K562 (cell line): Measurements from ENCODE around the gene HOGA1. TPM values are rescaled to one million over a fixed set of nuclear protein-coding genes. Genes with fewer than 3 reads are reported as not detected.

Experiments
- ATAC-seq: fragments of 200-7000 bp; cut with Tn5 transposase; 3 replicates; pipeline ENCODE4 v1.9.1; 2020; ENCODE audit warnings: moderate library complexity
- BruUV-seq: library from RNA; stranded (reverse); fragments of 400-500 nt; replicated peaks from 2 replicates; lab custom pipeline; 2021; lab: Mats Ljungman, UMichigan
- CTCF ChIA-PET: fragments of 300-600 bp; formaldehyde crosslinking; extraction: SDS; loops from one replicate; lab custom pipeline; 2021; ENCODE audit warnings: low intra/inter-chr PET ratio; lab: Yijun Ruan, JAX
- POLR2A ChIA-PET: fragments of 300-600, 350-650 bp; sonication (Branson Sonifier 250); formaldehyde crosslinking; extraction: SDS; loops from one replicate; lab custom pipeline; 2021; ENCODE audit warnings: antibody characterized with exemption, inconsistent platforms; lab: Yijun Ruan, JAX
- DNase-seq, 4 experiments: peaks; one replicate each; pipeline versions ENCODE4 v3.0.0 to v3.0.0-alpha.2; 2011 to 2018; ENCODE audit warnings: low spot score in 3 of 4, mixed read lengths in 3 of 4; ENCODE audit errors: extremely low read depth in 1 of 4
- FAIRE-seq: peaks from 2 replicates; lab custom pipeline; 2011; peaks lifted over from hg19 to GRCh38; lab: Jason Lieb, UNC
- H2AFZ ChIP-seq: 2 replicates; pipeline ENCODE4 v1.6.0; 2011; ENCODE audit warnings: low read depth, low read length, control low read depth, inconsistent platforms
- H3K27ac ChIP-seq: fragments of 200-600 bp; 3 replicates; pipeline ENCODE4 v1.8.0; 2011; ENCODE audit warnings: low read depth, mild to moderate bottlenecking, control low read depth, inconsistent platforms, low read length, moderate library complexity, mixed read lengths; ENCODE audit errors: extremely low read depth
- H3K27me3 ChIP-seq, 2 experiments: fragments of 300-600 bp in 1 of 2; 2 replicates in 1 of 2; 3 replicates in 1 of 2; pipeline versions ENCODE4 v1.6.0 to v1.8.0; 2011; ENCODE audit warnings: inconsistent platforms in 2 of 2, low read length in 2 of 2, mild to moderate bottlenecking in 1 of 2, mixed read lengths in 1 of 2, moderate library complexity in 1 of 2; ENCODE audit not compliant: control insufficient read depth in 2 of 2, insufficient read depth in 2 of 2
- H3K36me3 ChIP-seq: fragments of 300-600 bp; 3 replicates; pipeline ENCODE4 v1.8.0; 2011; ENCODE audit warnings: mild to moderate bottlenecking, low read length, inconsistent platforms; ENCODE audit not compliant: control insufficient read depth, insufficient read depth
- H3K4me1 ChIP-seq, 2 experiments: fragments of 200-600 bp in 1 of 2; replicated peaks in 1 of 2; 2 replicates in 1 of 2; 3 replicates in 1 of 2; pipeline versions ENCODE4 v1.5.1 to v1.8.0; 2011; ENCODE audit warnings: inconsistent platforms in 2 of 2, low read length in 2 of 2, mild to moderate bottlenecking in 1 of 2, mixed read lengths in 1 of 2, moderate library complexity in 1 of 2; ENCODE audit not compliant: control insufficient read depth in 2 of 2, insufficient read depth in 2 of 2
- H3K4me2 ChIP-seq: 2 replicates; pipeline ENCODE4 v1.6.1; 2011; ENCODE audit warnings: low read length, control low read depth, inconsistent platforms, mixed read lengths; ENCODE audit not compliant: insufficient read depth
- H3K4me3 ChIP-seq: fragments of 200-600 bp; sonication (generic), shearing (Covaris generic); 2 replicates; pipeline ENCODE4 v1.5.1; 2016; ENCODE audit warnings: control low read depth, inconsistent platforms
- H3K79me2 ChIP-seq: fragments of 200-600 bp; 3 replicates; pipeline ENCODE4 v1.8.0; 2011; ENCODE audit warnings: low read length, inconsistent platforms; ENCODE audit not compliant: control insufficient read depth, insufficient read depth
- H3K9ac ChIP-seq, 2 experiments: 2 replicates each; pipeline versions ENCODE4 v1.6.0 to v1.6.1; 2011; ENCODE audit warnings: low read depth in 2 of 2, low read length in 2 of 2, control low read depth in 1 of 2, inconsistent platforms in 1 of 2, mild to moderate bottlenecking in 1 of 2, mixed read lengths in 1 of 2; ENCODE audit not compliant: insufficient read depth in 1 of 2
- H3K9me1 ChIP-seq: one replicate; pipeline ENCODE4 v1.6.0; 2011; ENCODE audit warnings: inconsistent platforms, mild to moderate bottlenecking, low read length, moderate library complexity; ENCODE audit not compliant: control insufficient read depth, insufficient read depth
- H3K9me3 ChIP-seq: replicated peaks from 2 replicates; pipeline ENCODE4 v1.5.1; 2011; ENCODE audit warnings: low read depth, low read length, inconsistent platforms; ENCODE audit not compliant: control insufficient read depth, insufficient read depth
- H4K20me1 ChIP-seq: replicated peaks from 2 replicates; pipeline ENCODE4 v1.6.1; 2011; ENCODE audit warnings: low read length, inconsistent platforms, mixed read lengths; ENCODE audit not compliant: control insufficient read depth, insufficient read depth
- MAFG ChIP-seq: fragments of 450-650 bp; conservative IDR thresholded peaks from 2 replicates; pipeline ENCODE4 v1.6.1; 2016; ENCODE audit warnings: missing genetic modification characterization, missing compliant biosample characterization
- SAP30 ChIP-seq: fragments of 200-600 bp; sonication (generic); IDR thresholded peaks from 2 replicates; pipeline ENCODE4 v1.6.1; 2012; ENCODE audit warnings: borderline replicate concordance, low read depth, mild to moderate bottlenecking, moderate library complexity, low read length, control low read depth, inconsistent platforms; ENCODE audit not compliant: insufficient read depth, poor library complexity, severe bottlenecking
- WGBS: fragments of 100-300 bp; shearing (Covaris generic); methylation state at CpG from one replicate; pipeline ENCODE4 v1.1.6; 2016; ENCODE audit warnings: low coverage, mixed read lengths; ENCODE audit not compliant: insufficient coverage; ENCODE audit errors: missing lambda C conversion rate; 5-methylcytosine and 5-hydroxymethylcytosine counted together
- in situ Hi-C: fragments of 300-500 bp; cut with MboI; formaldehyde crosslinking; loops from 4 replicates; pipeline ENCODE4 v1.15.0; 2018; ENCODE audit warnings: inconsistent platforms, mixed read lengths
- intact Hi-C: fragments of 100-400 bp; cut with micrococcal nuclease; formaldehyde crosslinking; loops from 2 replicates; pipeline ENCODE4 v1.14.2; 2022
- polyA plus RNA-seq, 8 experiments: library from polyadenylated mRNA; depleted of rRNA in 4 of 8; stranded (reverse) in 5 of 8; unstranded in 3 of 8; fragments of >200 nt; fragmentation: Nextera tagmentation in 2 of 8; fragmentation: Illumina TruSeq in 1 of 8; extraction: Ambion mirVana in 2 of 8; extraction: Trizol in 1 of 8; gene quantifications; 2 replicates each; pipeline versions ENCODE4 v1.2.1 to v1.2.3, GENCODE V29; 2011 to 2014; ENCODE audit warnings: inconsistent platforms in 1 of 8, missing spikeins in 1 of 8
- total RNA-seq, 7 experiments: library from RNA; depleted of rRNA in 6 of 7; stranded (reverse); fragments of >200 nt in 6 of 7; fragmentation: Illumina TruSeq in 2 of 7; extraction: Trizol in 2 of 7; gene quantifications; 2 replicates each; pipeline versions ENCODE4 v1.2.1 to v1.2.3, GENCODE V29; 2011 to 2021; ENCODE audit warnings: low replicate concordance in 1 of 7

The HOGA1 gene
- total and polyA plus RNA-seq, 9 of the 15 experiments (the other 6 are each of a cell fraction or from before 2014, with no cell fraction given), result not detected

- TF ChIP-seq SAP30, result no peak
Measured at GRCh38 chr10:97548828-97549455, 35.2 kb upstream of the HOGA1 start (continued).

GRCh38 chr10:97549587-97550322 is 34.4 kb upstream of the HOGA1 start:
- ATAC-seq (no peak), DNase-seq (no peak), FAIRE-seq (no peak)
- H3K27me3 ChIP-seq, result no peaks in the 10 kb centered on the region
- CTCF ChIA-PET, result no interaction called here
- H4K20me1 ChIP-seq, result no peaks in the 10 kb centered on the region
- H3K36me3 ChIP-seq, result no peaks in the 10 kb centered on the region
- no TSS peak for BruUV-seq
- in situ Hi-C loops, result no loop called here
- no peak overlapping the region for H3K27ac ChIP-seq
- no peak overlapping the region for H2AFZ ChIP-seq
- no peaks in the 10 kb centered on the region for H3K9me3 ChIP-seq
- POLR2A ChIA-PET, result interaction anchor here (0.7 to 0.8 kb wide), 3 partner anchors 20 to 135 kb away, joined by 3 read pairs; no protein-coding TSS in a partner anchor
- 29% methylated on average over 13 of the region's 13 CpGs for WGBS
- no peaks in the 10 kb centered on the region for H3K79me2 ChIP-seq
- H3K4me1 ChIP-seq, result no peaks in the 10 kb centered on the region; a peak in 2 of 5 replicates
- H3K4me3 ChIP-seq, result no peak overlapping the region
- intact Hi-C loops, result loop anchor here (5.0 kb wide), 2 partner anchors 87 to 142 kb away; no protein-coding TSS in a partner anchor
- H3K9me1 ChIP-seq, result no peaks in the 10 kb centered on the region
- TF ChIP-seq MAFG, result no peak
- no peak overlapping the region for H3K4me2 ChIP-seq
- no peak overlapping the region for H3K9ac ChIP-seq
